HepG2 (cell line): Measurements from ENCODE around the gene PTGER4. TPM values are rescaled to one million over a fixed set of nuclear protein-coding genes. Genes with fewer than 3 reads are reported as not detected.

Experiments
- ATAC-seq: fragments of 200-7000 bp; cut with Tn5 transposase; 3 replicates; pipeline ENCODE4 v1.9.1; 2020; ENCODE audit warnings: mild to moderate bottlenecking, moderate library complexity
- BruUV-seq: library from RNA; stranded (reverse); fragments of 400-500 nt; replicated peaks from 2 replicates; lab custom pipeline; 2021; lab: Mats Ljungman, UMichigan
- CTCF ChIA-PET: fragments of 300-600 bp; formaldehyde crosslinking; extraction: SDS; loops from one replicate; lab custom pipeline; 2021; ENCODE audit warnings: low total read pairs, inconsistent platforms, low intra/inter-chr PET ratio; lab: Yijun Ruan, JAX
- POLR2A ChIA-PET: fragments of 350-600 bp; sonication (Branson Sonifier 250); formaldehyde crosslinking; loops from one replicate; lab custom pipeline; 2020; ENCODE audit warnings: antibody characterized with exemption, inconsistent platforms; lab: Yijun Ruan, JAX
- DNase-seq: peaks from one replicate; pipeline ENCODE4 v3.0.0-alpha.2; 2015; ENCODE audit warnings: low spot score
- FAIRE-seq: peaks from 3 replicates; lab custom pipeline; 2011; peaks lifted over from hg19 to GRCh38; lab: Jason Lieb, UNC
- H2AFZ ChIP-seq: one replicate; pipeline ENCODE4 v1.6.1; 2011; ENCODE audit warnings: low read length, inconsistent platforms
- H3K27ac ChIP-seq: fragments of 300-600 bp; 3 replicates; pipeline ENCODE4 v1.8.0; 2011; ENCODE audit warnings: mixed run types, mild to moderate bottlenecking, mixed read lengths, low read length, inconsistent platforms; ENCODE audit not compliant: insufficient read depth; ENCODE audit errors: extremely low read length
- H3K27me3 ChIP-seq, 2 experiments: fragments of 200-600 bp in 1 of 2; 2 replicates in 1 of 2; 3 replicates in 1 of 2; pipeline versions ENCODE4 v1.6.0 to v1.8.0; 2011; ENCODE audit warnings: low read length in 2 of 2, mild to moderate bottlenecking in 2 of 2, moderate library complexity in 2 of 2, inconsistent platforms in 1 of 2; ENCODE audit not compliant: insufficient read depth in 2 of 2, control insufficient read depth in 1 of 2
- H3K36me3 ChIP-seq, 2 experiments: fragments of 200-600 bp in 1 of 2; replicated peaks in 1 of 2; 2 replicates in 1 of 2; 3 replicates in 1 of 2; pipeline versions ENCODE4 v1.5.1 to v1.8.0; 2011; ENCODE audit warnings: low read length in 2 of 2, inconsistent platforms in 1 of 2; ENCODE audit not compliant: insufficient read depth in 2 of 2, control insufficient read depth in 1 of 2
- H3K4me1 ChIP-seq: 2 replicates; pipeline ENCODE4 v1.5.1; 2012; ENCODE audit warnings: low read length, inconsistent platforms; ENCODE audit not compliant: insufficient read depth
- H3K4me2 ChIP-seq: 2 replicates; pipeline ENCODE4 v1.6.0; 2011; ENCODE audit warnings: low read depth, low read length, inconsistent platforms
- H3K4me3 ChIP-seq, 3 experiments: fragments of 200-600 bp in 1 of 3; sonication (generic), shearing (Covaris generic) in 1 of 3; replicated peaks in 1 of 3; 2 replicates each; pipeline ENCODE4 v1.5.1; 2011 to 2016; ENCODE audit warnings: low read length in 3 of 3, inconsistent platforms in 2 of 3, low read depth in 2 of 3, mild to moderate bottlenecking in 2 of 3, control low read depth in 1 of 3, mixed read lengths in 1 of 3; ENCODE audit not compliant: insufficient read depth in 1 of 3
- H3K79me2 ChIP-seq: one replicate; pipeline ENCODE4 v1.6.1; 2011; ENCODE audit warnings: low read length, inconsistent platforms; ENCODE audit not compliant: insufficient read depth
- H3K9ac ChIP-seq: 2 replicates; pipeline ENCODE4 v1.6.0; 2011; ENCODE audit warnings: mild to moderate bottlenecking, low read depth, low read length, inconsistent platforms; ENCODE audit not compliant: insufficient read depth
- H3K9me3 ChIP-seq: 2 replicates; pipeline ENCODE4 v1.5.1; 2012; ENCODE audit warnings: mild to moderate bottlenecking, low read length
- H4K20me1 ChIP-seq: 2 replicates; pipeline ENCODE4 v1.6.0; 2011; ENCODE audit warnings: inconsistent platforms, mild to moderate bottlenecking, low read length, moderate library complexity; ENCODE audit not compliant: insufficient read depth
- CENPT ChIP-seq: sonication (generic); formaldehyde crosslinking; IDR thresholded peaks from 2 replicates; pipeline ENCODE4 v1.8.0; 2022; ENCODE audit warnings: low read depth, mild to moderate bottlenecking, moderate library complexity, missing genetic modification reagents
- EZH2 ChIP-seq: conservative IDR thresholded peaks from 2 replicates; pipeline ENCODE4 v1.6.1; 2012; ENCODE audit warnings: mild to moderate bottlenecking, low read depth, low read length, moderate library complexity
- GABPA ChIP-seq, 2 experiments: IDR thresholded peaks; 2 replicates each; pipeline ENCODE4 v1.6.1; 2011 to 2016; ENCODE audit warnings: low read depth in 2 of 2, low read length in 1 of 2, missing biosample characterization in 1 of 2, missing genetic modification characterization in 1 of 2
- HCFC1 ChIP-seq: fragments of 150-350 bp; IDR thresholded peaks from 2 replicates; pipeline ENCODE4 v1.6.1; 2014; ENCODE audit warnings: low read depth, low read length
- JUNB ChIP-seq: sonication (generic); formaldehyde crosslinking; IDR thresholded peaks from 2 replicates; pipeline ENCODE4 v1.8.0; 2022; ENCODE audit warnings: missing genetic modification reagents, mild to moderate bottlenecking, borderline replicate concordance
- KDM6A ChIP-seq: IDR thresholded peaks from 2 replicates; pipeline ENCODE4 v1.6.1; 2016; ENCODE audit warnings: low read depth
- MBD4 ChIP-seq: IDR thresholded peaks from 2 replicates; pipeline ENCODE4 v1.6.1; 2012; ENCODE audit warnings: low read length, inconsistent platforms, borderline replicate concordance
- NR2F1 ChIP-seq, 2 experiments: fragments of 450-650 bp in 1 of 2; formaldehyde crosslinking in 1 of 2; IDR thresholded peaks; 2 replicates each; pipeline versions ENCODE4 v1.5.0 to v1.6.1; 2016 to 2020; ENCODE audit warnings: mild to moderate bottlenecking in 1 of 2, missing compliant biosample characterization in 1 of 2, missing genetic modification reagents in 1 of 2, moderate library complexity in 1 of 2
- RAD51 ChIP-seq: fragments of 450-650 bp; IDR thresholded peaks from 2 replicates; pipeline ENCODE4 v1.6.1; 2016; ENCODE audit warnings: borderline replicate concordance
- STAG1 ChIP-seq: sonication (generic); formaldehyde crosslinking; IDR thresholded peaks from 2 replicates; pipeline ENCODE4 v1.4.0; 2020; ENCODE audit warnings: missing genetic modification reagents
- ZBTB21 ChIP-seq: sonication (generic); formaldehyde crosslinking; IDR thresholded peaks from 2 replicates; pipeline ENCODE4 v1.4.0; 2020; ENCODE audit warnings: missing genetic modification reagents
- ZIK1 ChIP-seq: sonication (generic); formaldehyde crosslinking; IDR thresholded peaks from 2 replicates; pipeline ENCODE4 v1.5.0; 2020; ENCODE audit warnings: mild to moderate bottlenecking, low read depth, missing genetic modification reagents, borderline replicate concordance
- ZNF136 ChIP-seq: sonication (generic); formaldehyde crosslinking; IDR thresholded peaks from 2 replicates; pipeline ENCODE4 v1.8.1; 2022; ENCODE audit warnings: low read depth, mild to moderate bottlenecking, moderate library complexity, missing genetic modification reagents
- ZNF317 ChIP-seq: sonication (generic); formaldehyde crosslinking; IDR thresholded peaks from 2 replicates; pipeline ENCODE4 v1.5.0; 2020; ENCODE audit warnings: mild to moderate bottlenecking, missing genetic modification reagents
- ZNF383 ChIP-seq: sonication (generic); formaldehyde crosslinking; IDR thresholded peaks from 2 replicates; pipeline ENCODE4 v1.4.0; 2020; ENCODE audit warnings: missing genetic modification reagents, mild to moderate bottlenecking, borderline replicate concordance
- ZNF598 ChIP-seq: sonication (generic); formaldehyde crosslinking; IDR thresholded peaks from 2 replicates; pipeline ENCODE4 v1.5.1; 2020; ENCODE audit warnings: mild to moderate bottlenecking, missing genetic modification reagents, borderline replicate concordance
- WGBS: methylation state at CpG from one replicate; pipeline ENCODE4 v1.1.6; 2017; ENCODE audit warnings: low lambda C conversion rate; 5-methylcytosine and 5-hydroxymethylcytosine counted together
- in situ Hi-C: cut with HindIII; loops from 2 replicates; pipeline ENCODE4 v1.10.0; 2017; ENCODE audit warnings: low pct_unique_long_range_greater_than_20kb; ENCODE audit not compliant: extremely low pct_ligation_motif_present
- intact Hi-C: fragments of 100-400 bp; cut with micrococcal nuclease; formaldehyde crosslinking; loops from one replicate; pipeline ENCODE4 v1.10.0; 2022; ENCODE audit not compliant: unreplicated experiment
- polyA plus RNA-seq, 8 experiments: library from polyadenylated mRNA; depleted of rRNA in 3 of 8; stranded (reverse) in 7 of 8; unstranded in 1 of 8; fragments of >200 nt; fragmentation: Illumina TruSeq in 4 of 8; extraction: Trizol in 4 of 8; gene quantifications; 2 replicates each; pipeline versions ENCODE4 v1.2.1 to v1.2.3, GENCODE V29; 2011 to 2016; ENCODE audit warnings: low read depth in 4 of 8, missing spikeins in 1 of 8, mixed read lengths in 1 of 8; ENCODE audit not compliant: insufficient read depth in 1 of 8
- total RNA-seq, 5 experiments: library from RNA; depleted of rRNA; stranded (reverse); fragments of >200 nt; fragmentation: Illumina TruSeq; extraction: Trizol; gene quantifications; 2 replicates each; pipeline ENCODE4 v1.2.3, GENCODE V29; 2016; ENCODE audit warnings: low read depth in 1 of 5
- TF ChIP-seq, protein P1 (sequence below): sonication (generic); formaldehyde crosslinking; conservative IDR thresholded peaks from 2 replicates; pipeline ENCODE4 v1.5.0; 2020; ENCODE audit warnings: missing genetic modification reagents
- TF ChIP-seq, protein P2 (sequence below): IDR thresholded peaks from 2 replicates; pipeline ENCODE4 v1.6.1; 2016; ENCODE audit warnings: mild to moderate bottlenecking
- TF ChIP-seq, protein P3 (sequence below): sonication (generic); formaldehyde crosslinking; IDR thresholded peaks from 2 replicates; pipeline ENCODE4 v1.5.1; 2020; ENCODE audit warnings: missing genetic modification reagents, mild to moderate bottlenecking, borderline replicate concordance

Gene PTGER4
- total and polyA plus RNA-seq, 2 of the 13 experiments (the other 11 are each of a cell fraction or from before 2014, with no cell fraction given): 0.01 to 0.11 TPM

DNA sequence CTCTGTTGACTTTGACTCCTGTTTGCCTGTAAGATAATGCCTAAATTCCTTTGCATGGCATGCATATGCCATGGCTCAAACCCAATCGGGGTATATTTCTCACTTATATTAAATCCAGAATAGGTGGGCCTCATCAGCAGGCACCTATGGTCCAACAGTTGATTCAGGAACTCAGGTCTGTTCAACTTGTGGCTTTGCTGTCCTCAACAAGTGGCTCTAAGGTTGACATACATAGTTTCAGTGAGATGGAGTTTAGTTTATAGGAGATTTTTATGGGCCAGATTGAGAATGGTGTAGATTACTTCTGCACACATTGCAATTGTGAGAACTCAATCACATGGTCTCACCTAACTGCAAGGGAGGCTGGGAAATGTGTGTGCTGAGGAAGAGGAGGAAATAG lies 31.6 kb upstream of the PTGER4 start:
- no peaks in the 10 kb centered on the region for H3K4me1 ChIP-seq
- no peaks in the 10 kb centered on the region for H3K36me3 ChIP-seq
- ATAC-seq (no peak), FAIRE-seq (no peak), DNase-seq (no peak)
- H3K9me3 ChIP-seq: no peaks in the 10 kb centered on the region
- no peaks in the 10 kb centered on the region for H3K79me2 ChIP-seq
- H2AFZ ChIP-seq: no peak overlapping the region
- POLR2A ChIA-PET: no interaction called here
- intact Hi-C loops: no loop called here
- no peak overlapping the region for H3K27ac ChIP-seq
- 6% methylated on average over 1 of the region's 1 CpG for WGBS
- H3K4me2 ChIP-seq: no peak overlapping the region
- H3K27me3 ChIP-seq: no peaks in the 10 kb centered on the region
- in situ Hi-C loops: no loop called here
- CTCF ChIA-PET: no interaction called here
- H3K9ac ChIP-seq: no peak overlapping the region
- TF ChIP-seq KDM6A (CRISPR knock-in tag) (no peak), ZNF136 (CRISPR knock-in tag) (no peak), JUNB (CRISPR knock-in tag) (no peak), ZBTB21 (CRISPR knock-in tag) (no peak), GABPA (IDR thresholded peaks at IDR 0.05; ENCODE audit: low read depth, low read length) (no peak), GABPA (CRISPR knock-in tag; IDR thresholded peaks at IDR 0.05; ENCODE audit: low read depth) (no peak), EZH2 (no peak), ZNF598 (CRISPR knock-in tag) (no peak), CENPT (CRISPR knock-in tag) (no peak), ZIK1 (CRISPR knock-in tag) (no peak), ZNF383 (CRISPR knock-in tag) (no peak), STAG1 (CRISPR knock-in tag) (no peak), NR2F1 (CRISPR knock-in tag; IDR thresholded peaks at IDR 0.05) (no peak), ZNF317 (CRISPR knock-in tag) (no peak), MBD4 (no peak), RAD51 (no peak), HCFC1 (no peak)
- TF ChIP-seq, protein P1, sequence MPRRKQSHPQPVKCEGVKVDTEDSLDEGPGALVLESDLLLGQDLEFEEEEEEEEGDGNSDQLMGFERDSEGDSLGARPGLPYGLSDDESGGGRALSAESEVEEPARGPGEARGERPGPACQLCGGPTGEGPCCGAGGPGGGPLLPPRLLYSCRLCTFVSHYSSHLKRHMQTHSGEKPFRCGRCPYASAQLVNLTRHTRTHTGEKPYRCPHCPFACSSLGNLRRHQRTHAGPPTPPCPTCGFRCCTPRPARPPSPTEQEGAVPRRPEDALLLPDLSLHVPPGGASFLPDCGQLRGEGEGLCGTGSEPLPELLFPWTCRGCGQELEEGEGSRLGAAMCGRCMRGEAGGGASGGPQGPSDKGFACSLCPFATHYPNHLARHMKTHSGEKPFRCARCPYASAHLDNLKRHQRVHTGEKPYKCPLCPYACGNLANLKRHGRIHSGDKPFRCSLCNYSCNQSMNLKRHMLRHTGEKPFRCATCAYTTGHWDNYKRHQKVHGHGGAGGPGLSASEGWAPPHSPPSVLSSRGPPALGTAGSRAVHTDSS (CRISPR knock-in tag): no peak
- TF ChIP-seq, protein P2, sequence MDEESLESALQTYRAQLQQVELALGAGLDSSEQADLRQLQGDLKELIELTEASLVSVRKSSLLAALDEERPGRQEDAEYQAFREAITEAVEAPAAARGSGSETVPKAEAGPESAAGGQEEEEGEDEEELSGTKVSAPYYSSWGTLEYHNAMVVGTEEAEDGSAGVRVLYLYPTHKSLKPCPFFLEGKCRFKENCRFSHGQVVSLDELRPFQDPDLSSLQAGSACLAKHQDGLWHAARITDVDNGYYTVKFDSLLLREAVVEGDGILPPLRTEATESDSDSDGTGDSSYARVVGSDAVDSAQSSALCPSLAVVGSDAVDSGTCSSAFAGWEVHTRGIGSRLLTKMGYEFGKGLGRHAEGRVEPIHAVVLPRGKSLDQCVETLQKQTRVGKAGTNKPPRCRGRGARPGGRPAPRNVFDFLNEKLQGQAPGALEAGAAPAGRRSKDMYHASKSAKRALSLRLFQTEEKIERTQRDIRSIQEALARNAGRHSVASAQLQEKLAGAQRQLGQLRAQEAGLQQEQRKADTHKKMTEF: no peak
- TF ChIP-seq, protein P3, sequence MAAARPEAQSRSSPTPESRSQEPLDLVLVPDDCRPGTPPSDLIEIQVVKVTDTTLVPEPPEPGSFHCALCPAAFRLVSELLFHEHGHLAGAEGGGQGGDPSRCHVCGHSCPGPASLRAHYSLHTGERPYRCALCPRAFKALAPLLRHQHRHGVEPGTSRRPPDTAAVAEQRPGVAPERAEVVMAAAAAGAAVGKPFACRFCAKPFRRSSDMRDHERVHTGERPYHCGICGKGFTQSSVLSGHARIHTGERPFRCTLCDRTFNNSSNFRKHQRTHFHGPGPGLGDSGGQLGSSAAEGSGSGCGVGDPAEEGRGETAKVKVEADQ: no peak
- TF ChIP-seq, all 625 proteins: peak for 0
- Histone ChIP-seq H4K20me1 (no peaks in the 10 kb centered on the region), H3K4me3 (no peak overlapping the region)
- no TSS peak for BruUV-seq
